IPS DF 4.7 (cell line): ENCODE results near the gene PRPF19.
A peak's percentile ranks its signal among the peaks of the same experiment; 100 is the strongest.
"Not testable (repeated sequence)": the region's sequence is repeated elsewhere in the genome, so short reads cannot be mapped to it uniquely, and the experiment has no call there.

ENCODE experiments used
- DNase-seq: peaks from one replicate; pipeline ENCODE4 v3.0.0-alpha.2; 2013; ENCODE audit warnings: low spot score; ENCODE audit errors: extremely low read depth

PRPF19 gene

DNA sequence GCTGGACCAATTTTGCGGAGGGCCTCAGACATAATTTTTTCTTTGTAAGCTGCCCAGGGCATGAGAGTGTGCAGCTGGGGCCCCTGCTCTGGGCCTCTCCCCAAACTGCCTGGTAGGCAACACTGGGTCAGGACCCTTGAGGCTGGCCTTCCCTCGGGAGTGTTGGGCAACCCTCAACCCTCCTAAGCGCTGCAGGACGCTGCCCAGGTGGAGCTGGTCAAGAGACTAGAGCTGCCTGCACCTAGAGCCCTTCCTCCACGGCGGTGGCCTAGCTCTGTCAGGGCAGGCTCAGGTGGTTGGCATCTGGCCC is 17.4 kb upstream of the PRPF19 start:
- no peak for DNase-seq

DNA sequence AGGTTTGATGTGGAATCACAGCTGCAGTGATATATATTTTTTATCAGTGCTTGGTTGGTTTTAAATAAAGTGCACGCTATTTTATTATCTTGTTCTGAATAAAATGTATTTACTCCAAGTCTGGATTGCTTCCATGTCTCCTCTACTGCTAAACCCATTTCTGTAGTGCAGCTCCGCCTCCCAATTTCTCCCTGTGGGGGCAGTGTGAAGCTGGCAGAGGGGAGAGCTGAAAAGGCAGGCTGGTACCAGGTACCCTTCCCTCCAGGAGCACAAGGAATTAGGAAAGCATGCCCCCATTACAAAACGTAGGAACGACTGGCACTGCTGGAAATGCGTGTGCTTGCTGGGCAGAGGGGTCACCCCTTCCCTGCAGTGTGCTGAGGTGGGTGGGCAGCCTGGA is 16.9 kb upstream of the PRPF19 start:
- DNase-seq = no peak

DNA sequence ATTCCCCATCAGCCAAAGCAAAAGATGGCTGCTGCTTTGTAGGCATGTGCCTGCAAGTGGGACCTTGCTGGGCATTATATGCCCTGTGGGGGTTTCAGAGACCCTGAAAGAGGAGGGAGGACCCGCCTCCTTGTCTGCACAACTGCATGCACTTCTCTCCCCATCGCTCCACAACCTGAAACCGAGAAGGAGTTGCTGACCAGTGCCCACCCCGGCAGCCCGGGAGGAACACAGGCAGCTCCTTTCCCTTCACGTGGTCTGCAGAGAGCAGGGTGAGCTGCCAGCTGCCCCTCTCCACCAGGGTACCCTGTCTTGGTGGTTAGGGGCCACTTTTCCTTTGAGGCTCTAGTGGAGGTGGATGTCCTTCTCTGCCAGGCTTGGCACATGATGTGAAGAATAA is 16.5 kb upstream of the PRPF19 start:
- DNase-seq = no peak

DNA sequence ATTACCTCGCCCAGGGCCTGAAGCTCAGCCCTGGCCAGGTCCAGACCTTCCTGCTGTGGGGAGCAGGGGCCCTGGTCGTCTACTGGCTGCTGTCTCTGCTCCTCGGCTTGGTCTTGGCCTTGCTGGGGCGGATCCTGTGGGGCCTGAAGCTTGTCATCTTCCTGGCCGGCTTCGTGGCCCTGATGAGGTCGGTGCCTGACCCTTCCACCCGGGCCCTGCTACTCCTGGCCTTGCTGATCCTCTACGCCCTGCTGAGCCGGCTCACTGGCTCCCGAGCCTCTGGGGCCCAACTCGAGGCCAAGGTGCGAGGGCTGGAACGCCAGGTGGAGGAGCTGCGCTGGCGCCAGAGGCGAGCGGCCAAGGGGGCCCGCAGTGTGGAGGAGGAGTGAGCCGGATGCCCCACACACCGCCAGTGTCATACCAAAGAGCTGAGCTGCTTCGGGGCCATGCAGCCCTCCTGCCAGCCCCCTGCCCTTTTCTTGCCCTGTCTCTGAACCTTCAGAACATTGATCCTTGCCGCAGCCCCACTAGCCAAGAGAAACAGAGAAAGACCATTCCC is 15.5 kb upstream of the PRPF19 start:
- DNase-seq = no peak

DNA sequence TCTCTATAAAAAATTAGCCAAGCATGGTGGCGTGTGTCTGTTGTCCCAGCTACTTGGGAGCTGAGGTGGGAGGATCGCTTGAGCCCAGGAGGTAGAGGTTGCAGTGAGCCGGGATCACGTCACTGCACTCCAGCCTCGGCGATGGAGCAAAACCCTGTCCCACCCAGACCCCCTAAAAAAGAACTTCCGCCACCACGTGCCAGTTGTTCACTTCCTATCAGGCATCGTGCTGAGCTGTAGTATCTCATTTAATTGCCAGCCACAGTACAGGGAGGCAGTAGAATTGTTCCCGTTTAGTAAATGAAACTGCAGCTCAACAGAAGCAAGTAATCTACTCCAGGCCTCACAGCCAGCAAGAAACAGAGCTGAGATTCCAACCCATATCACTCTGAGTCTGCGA is 14.9 kb upstream of the PRPF19 start:
- no peak for DNase-seq

DNA sequence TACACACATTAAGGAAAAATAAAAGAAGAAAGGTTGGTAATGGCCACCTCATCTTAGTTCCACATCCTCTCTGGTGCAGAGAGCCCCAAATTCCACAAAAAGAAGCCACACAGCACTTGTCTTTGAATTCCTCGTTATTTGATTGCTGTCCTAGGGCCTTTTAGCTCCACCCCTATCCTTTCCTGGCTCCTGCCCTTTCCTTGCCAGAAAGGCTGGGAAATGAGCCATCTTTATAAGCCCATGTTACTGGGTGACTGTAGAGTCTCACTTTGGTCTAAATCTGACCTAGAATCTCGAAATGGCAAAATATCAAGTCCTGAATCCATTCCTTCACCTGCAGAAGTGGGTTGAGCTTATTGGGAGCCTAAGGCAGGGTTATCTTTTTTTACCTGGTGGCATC is 13.6 kb upstream of the PRPF19 start:
- DNase-seq = no peak

DNA sequence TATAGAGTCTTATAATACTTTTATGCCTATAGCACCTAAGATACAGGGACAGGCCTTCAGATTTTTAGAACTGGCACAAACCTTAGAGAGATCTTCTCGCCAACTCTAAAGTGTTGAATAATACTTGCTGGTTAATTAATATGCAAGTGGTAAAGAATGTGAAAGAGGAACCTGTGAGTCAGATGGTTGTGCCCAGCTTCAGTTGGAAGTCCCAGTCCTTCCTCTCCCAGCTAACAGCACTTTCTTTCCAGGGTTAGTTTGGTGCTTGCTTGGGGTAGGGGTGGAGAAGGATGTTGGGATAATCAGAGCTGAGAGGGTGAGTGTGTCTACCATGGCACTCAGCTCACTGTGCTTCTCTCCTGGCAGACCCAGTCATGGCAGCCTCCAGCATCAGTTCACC is 12.9 kb upstream of the PRPF19 start:
- no peak for DNase-seq

DNA sequence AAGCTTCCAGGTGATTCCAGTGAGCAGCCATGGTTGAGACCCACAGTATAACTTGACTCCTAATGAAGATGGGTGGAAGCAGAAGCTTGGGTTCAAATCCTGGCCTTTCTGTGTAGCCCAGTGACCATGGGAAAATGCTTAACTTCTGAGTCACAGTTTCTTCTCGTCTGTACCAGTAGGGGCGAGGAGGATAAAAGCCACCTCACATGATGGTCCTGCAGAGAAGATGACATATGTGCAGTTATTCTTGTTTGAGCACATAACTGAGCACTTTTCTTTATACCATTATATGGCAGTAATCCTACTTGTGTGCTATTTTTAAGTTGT is 12.5 kb upstream of the PRPF19 start:
- no peak for DNase-seq

DNA sequence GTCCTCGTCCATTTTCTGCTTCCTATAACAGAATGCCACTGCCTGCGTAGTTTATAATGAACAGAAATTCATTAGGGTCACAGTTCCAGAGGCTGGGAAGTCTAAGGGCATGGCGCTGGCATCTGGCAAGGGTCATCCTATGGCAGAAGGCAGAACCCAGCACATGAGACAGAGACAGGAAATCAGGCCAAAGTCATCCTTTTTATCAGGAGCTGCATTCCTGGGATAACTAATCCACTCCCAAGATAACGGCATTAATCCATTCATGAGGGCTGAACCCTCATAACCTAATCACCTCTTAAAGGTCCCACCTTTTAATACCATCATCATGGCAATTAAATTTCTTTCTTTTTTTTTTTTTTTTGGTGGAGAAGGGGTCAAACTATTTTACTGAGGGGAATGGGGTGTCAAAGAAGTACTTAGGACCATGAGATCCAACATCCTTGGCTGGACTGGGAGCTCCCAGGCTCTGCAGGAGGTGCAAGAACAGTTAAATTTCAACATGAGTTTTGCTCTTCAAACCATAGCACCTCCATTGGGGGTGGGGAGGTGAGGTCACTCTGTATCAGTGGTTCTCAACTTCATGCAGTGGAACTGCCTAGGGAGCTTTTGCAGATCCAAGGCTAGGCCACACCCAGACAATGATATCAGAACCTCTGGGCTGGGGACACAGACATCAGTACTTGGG is 12.0 kb upstream of the PRPF19 start:
- DNase-seq = no peak

DNA sequence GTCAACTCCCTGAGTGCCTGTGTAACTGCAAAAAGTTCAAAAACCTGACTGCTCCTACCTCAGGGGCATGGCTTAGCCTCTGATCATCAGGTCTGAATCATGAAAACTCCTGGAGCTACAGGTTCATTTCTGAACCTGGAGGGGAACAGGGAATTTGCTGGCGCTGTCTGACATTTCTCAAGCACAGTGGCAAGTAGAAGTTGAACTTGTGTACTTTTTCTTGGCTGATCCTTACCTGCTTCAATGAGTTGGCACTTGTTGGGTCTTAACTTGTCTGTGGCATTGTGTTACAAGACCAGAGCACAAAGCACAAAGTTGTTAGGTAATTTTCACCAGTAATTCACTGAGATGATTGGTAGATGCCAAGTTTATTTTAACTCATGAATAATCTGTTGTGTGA is 10.9 kb upstream of the PRPF19 start:
- no peak for DNase-seq

DNA sequence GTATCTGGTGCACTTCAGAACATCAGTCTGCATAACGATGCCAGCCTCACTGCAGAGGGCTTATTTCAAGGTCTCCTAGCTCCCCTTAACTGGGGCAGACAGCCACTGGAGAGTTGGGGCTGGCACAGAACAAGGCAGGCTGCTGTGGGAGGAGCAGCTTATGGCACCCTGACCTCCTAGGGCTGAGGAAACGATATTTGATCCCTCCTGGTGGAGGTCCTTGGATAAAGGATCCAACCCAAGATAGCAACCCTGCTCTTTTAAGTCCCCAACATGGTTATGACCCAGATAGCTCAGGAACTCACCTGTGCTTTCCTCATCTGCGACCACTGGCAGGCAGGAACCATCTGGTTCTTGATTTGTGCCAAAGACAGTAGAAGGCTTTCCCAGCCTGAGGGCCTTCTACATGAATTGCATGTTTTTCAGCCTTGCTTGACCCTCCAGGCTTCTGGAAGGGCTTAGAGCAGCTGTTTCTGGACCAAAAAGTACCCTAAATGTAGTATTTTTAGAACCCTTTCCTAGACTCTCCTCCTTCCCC is 10.4 kb upstream of the PRPF19 start:
- no peak for DNase-seq

DNA sequence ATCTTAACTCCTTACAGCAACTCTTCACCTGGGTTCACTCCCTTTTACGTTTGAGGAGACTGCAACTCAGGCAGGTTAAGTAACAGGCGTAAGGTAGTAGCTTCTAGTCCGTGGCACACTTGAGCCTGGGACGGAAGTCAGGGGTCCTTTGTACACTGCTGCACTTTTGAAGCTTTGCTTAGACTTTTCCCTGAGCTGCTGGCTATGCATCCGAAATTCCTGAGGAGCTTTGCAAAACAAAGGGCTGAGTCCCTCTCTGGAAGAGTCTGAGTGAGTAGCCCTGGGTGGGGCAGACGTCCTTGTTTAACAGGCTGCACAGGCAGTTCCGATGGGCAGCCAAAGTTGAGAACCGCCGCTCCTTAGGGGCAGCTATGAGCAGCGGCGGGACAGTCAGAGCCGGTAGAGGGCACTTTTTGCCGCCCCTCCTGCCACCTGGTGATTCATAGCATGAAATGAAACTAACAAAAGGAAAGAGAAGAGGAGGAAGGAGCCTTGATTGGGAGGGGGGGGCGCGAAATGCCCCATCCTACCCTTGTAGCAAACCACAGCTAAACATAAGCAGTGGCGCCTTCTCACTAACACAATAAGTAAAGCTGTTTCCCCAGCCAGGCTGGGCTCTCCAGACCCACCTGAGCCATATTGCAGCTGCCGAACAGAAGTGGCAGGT is 9.0 kb upstream of the PRPF19 start:
- DNase-seq = no peak

DNA sequence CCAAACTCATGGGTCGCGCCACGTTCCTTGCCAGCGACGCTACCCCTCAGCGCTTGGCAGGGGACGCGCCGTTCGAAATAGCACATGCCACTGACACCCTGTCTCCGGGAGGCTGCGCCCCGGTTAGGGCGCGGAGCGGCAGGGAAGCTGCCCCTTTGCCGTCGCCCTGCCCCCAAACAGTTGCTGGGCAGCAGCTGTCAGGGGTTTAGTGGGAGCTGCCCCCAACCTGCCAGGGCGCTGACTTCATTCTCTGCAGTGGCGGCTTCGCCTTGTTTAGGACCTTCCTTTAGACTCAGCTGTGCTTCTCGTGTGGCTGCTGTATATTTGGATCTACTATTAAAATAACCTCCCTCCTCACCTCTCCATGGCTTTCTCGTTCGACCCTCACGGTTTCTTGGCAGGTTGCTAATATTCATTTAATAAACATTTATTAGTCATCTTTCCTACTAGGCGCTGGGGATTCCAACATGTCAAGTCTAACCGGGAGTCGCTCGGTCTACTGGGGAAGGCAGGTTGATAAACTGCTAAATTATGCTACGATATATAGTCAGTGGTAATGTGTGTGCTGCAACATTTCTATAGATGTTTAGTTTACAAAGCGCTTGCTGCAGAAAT is 8.4 kb upstream of the PRPF19 start:
- no peak for DNase-seq

DNA sequence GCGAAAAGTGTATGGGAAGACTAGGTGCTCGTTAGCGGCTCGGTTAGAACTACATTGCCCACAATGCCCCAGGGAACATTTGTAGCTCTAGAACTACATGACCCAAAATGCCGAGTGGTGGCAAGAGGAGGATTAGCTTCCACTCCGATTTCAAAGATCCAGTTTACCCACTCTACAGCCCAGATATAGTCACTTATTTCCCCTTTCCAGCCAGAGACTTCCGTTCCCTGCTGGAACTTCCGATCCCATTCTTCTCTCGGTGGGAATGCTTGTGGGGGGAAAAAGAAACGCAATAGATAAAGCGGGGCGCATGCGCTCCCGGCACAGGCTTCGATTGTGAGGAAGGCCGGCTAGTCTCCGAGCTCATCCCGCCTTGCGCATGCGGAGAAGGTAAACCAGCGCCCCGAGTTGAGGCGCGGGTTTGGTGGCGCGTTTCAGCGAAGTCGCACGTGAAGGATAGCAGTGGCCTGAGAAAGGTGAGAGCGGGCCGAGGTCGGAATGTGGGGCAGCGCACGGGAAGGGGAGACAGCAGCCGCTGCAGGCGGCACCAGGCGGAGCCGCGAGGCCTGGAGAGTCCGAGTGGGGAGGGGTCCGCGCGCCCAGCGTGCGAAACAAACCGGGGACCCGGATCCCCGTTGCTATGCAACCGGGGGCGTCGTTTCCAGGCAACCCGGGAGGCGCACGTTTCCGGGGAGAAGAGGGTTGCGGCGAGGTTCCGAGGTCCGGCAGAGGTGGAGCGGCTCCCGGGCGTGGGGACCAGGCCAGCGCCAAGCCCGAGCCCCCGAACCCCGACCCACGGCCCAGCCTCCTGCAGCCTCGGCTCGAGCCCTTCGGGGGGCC is 7.6 kb upstream of the PRPF19 start, which contains the start of gene TMEM109:
TSS of gene TMEM109 (plus strand) at position 366 of the 840 bp plus-strand sequence. CDS start 5,536 bp downstream, outside the sequence.
- peak; percentile 64 for DNase-seq

DNA sequence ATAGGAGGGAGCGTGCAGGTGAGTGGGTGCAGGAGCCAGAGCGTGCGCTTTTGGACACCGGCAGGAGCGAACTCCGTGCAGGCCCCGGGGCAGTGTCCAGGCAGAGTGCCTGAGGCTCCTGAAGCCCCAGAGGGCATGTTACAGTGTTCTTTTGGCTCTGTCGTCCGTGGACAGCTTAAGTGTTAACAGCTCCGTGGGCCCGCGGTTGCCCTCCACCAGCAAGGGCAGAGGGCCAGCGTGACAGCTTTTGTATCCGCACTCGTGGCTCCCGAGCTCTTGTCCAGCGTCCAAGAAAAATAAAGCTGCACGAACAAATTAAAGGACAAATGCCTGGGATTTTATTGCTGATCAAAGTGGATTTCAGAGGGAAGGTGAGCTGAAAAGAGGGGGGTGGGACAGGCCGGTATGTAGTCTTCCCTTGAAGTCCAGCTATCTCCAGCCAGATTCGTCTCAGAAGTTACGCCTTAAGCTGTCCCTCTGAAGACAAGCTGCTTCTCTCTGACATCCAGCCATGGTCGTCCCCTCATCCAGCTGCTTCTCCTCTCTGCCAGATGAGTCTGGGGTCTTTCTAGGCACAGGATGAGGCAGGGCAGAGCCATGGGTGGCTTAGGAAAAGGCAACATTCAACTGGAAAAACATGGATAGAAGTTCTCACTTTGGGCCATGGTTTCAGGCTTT is 6.6 kb upstream of the PRPF19 start:
- DNase-seq = no peak

DNA sequence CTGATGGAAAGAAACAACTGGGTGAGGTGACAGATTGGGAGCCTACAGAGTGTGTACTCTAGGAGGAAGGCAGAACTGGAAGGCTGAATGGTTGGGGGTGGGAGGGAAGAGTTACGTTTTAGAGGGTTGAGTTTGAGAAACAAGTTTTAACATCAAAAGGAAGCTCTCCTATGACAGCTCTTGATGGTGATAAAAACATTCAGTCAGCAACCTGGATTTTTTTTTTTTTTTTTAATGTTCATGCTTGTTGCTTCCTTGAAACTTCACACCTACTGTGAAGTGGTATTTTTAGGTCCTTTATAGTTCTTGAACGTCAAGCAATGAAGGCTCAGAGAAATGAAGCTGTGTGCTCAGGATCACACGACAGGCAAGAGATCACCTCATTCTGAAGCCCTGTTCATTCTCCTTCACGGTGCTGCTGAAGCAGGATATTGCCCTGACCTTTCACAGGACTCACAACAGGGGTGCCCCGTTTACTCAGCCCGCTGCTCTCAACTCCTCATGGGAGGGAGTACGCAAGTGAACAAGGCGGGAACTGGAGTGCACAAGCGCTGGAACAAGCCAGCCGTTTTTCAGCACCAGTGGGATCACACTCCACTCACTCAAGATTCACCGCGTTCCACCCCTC is 6.0 kb upstream of the PRPF19 start:
- DNase-seq = no peak

DNA sequence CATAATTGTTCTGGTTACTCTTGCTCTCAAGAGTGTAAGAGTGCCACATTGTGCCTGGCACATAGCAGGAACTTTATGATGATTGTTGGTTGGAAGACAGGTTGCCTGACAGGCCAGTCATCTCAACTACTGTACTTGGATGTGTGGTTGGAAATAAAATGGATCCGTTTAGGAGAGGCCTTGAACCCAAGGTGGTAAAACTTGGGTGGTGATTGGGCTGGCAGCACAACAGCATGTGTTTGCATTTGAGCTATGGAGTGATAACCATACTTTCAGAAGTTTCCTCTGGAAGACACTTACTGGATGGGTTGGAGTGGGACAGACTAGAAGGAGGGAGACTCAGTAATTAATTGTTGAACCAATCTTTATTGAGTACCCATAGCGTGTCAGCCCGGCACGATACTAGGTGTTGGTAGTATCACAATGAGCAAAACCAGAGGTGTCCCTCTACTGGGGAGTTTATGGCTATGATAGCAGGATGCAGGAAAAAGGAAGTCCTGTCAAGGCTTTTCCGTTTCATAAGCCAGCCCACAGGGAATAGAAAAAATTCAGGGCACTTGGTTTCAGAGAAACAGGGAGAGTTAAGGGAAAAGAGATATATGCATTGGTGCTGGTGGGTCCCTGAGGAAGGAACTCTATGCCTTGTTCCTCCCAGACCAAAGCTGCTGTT is 4.5 kb upstream of the PRPF19 start:
- no peak for DNase-seq

DNA sequence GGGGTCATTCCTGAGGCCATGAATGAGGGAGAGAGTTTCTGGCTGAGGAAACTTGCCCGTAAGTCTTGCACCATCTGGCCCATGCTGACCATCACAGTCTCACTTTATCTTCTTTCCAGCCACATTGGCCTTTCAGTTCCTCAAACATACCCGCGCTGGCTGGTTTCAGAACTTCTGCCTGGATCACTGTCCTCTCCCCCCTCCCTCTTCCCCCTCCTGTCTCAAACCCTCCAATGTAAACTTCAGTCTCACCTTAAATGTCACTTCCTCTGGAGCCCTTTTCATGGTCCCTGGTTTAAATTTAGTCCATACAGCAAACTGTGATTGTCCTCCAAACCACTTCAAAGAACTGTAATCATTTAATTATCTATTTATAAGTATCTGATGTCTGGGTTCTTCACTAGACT is 3.9 kb upstream of the PRPF19 start:
- no peak for DNase-seq

DNA sequence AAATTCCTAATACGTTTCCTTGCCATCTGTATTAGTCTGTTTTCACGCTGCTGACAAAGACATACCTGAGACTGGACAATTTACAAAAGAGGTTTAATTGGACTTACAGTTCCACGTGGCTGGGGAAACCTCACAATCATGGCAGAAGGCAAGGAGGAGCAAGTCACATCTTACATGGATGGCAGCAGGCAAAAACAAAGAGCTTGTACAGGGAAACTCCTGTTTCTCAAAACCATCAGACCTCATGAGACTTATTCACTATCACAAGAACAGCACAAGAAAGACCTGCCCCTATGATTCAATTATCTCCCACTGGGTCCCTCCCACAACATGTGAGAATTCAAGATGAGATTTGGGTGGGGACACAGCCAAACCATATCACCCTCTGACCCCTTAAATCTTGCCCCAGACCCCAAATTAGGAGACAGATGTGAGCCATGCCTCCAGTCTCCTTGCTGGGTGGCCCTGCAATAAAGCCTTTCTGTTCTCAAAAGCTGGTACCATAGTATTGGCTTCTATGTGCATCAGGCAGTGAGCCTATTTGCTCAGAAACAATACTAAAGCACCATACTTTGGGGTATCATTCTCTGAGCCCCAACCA is 3.4 kb upstream of the PRPF19 start:
- not testable (repeated sequence) for DNase-seq

DNA sequence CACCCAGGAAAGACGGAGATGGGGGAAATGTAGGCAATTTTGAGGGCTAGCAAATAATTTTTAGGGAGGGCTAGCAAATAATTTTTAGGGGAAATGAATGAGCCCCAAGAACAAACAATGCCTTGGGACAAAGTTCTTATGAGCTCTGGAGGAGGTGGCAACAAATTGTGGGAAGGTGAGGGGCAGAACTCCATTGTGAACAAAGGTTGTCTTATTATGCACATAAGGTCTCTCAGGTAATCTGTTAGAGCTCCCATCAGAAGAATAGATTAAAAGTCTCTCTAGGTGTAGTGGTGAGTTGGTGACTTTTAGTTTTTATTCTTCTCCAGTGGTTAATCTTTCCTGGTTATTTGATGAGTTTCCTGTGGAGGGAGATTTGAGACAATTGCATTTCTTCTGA is 2.4 kb upstream of the PRPF19 start:
- DNase-seq = no peak
